Liver (tissue), 3 donors: ENCODE measurements around the gene LNX1.

Experiments
- EGR1 ChIP-seq, 2 donors: IDR thresholded peaks; 2 replicates each; pipeline ENCODE4 v1.6.1; 2016 to 2018; ENCODE audit warnings: antibody characterized with exemption in 2 of 2, low read depth in 2 of 2
- FOXA1 ChIP-seq: IDR thresholded peaks from 2 replicates; pipeline ENCODE4 v1.6.1; 2016; ENCODE audit warnings: antibody characterized with exemption
- GABPA ChIP-seq, 2 donors: IDR thresholded peaks in 1 of 2; conservative IDR thresholded peaks in 1 of 2; 2 replicates each; pipeline ENCODE4 v1.6.1; 2016; ENCODE audit warnings: antibody characterized with exemption in 2 of 2, mild to moderate bottlenecking in 1 of 2, moderate library complexity in 1 of 2
- HNF4A ChIP-seq, 2 donors: conservative IDR thresholded peaks; 2 replicates each; pipeline ENCODE4 v1.6.1; 2016; ENCODE audit warnings: antibody characterized with exemption in 2 of 2, mild to moderate bottlenecking in 2 of 2
- JUND ChIP-seq, 2 donors: IDR thresholded peaks; 2 replicates each; pipeline ENCODE4 v1.6.1; 2016; ENCODE audit warnings: antibody characterized with exemption in 2 of 2
- RAD21 ChIP-seq, 2 donors: IDR thresholded peaks; 2 replicates each; pipeline ENCODE4 v1.6.1; 2016; ENCODE audit warnings: antibody characterized with exemption in 2 of 2, mild to moderate bottlenecking in 2 of 2
- RXRA ChIP-seq, 2 donors: IDR thresholded peaks; 2 replicates each; pipeline ENCODE4 v1.6.1; 2017 to 2018; ENCODE audit warnings: antibody characterized with exemption in 2 of 2, mild to moderate bottlenecking in 1 of 2
- SP1 ChIP-seq: IDR thresholded peaks from 2 replicates; pipeline ENCODE4 v1.6.1; 2018; ENCODE audit warnings: antibody characterized with exemption, mild to moderate bottlenecking
- TAF1 ChIP-seq: conservative IDR thresholded peaks from 2 replicates; pipeline ENCODE4 v1.6.1; 2016; ENCODE audit warnings: antibody characterized with exemption, mild to moderate bottlenecking
- YY1 ChIP-seq: IDR thresholded peaks from 2 replicates; pipeline ENCODE4 v1.6.1; 2016; ENCODE audit warnings: antibody characterized with exemption, mild to moderate bottlenecking
- TF ChIP-seq, protein P1 (sequence below): IDR thresholded peaks from 2 replicates; pipeline ENCODE4 v1.6.1; 2016; ENCODE audit warnings: antibody characterized with exemption, mild to moderate bottlenecking
- TF ChIP-seq, protein P2 (sequence below): fragments of 150-350 bp; IDR thresholded peaks from 2 replicates; pipeline ENCODE4 v1.5.1; 2017; ENCODE audit warnings: improper control_type of control experiment, low read depth, low read length; ENCODE audit not compliant: missing input control
- TF ChIP-seq, protein P3 (sequence below): IDR thresholded peaks from 2 replicates; pipeline ENCODE4 v1.6.1; 2016; ENCODE audit warnings: antibody characterized with exemption
- donor health status: healthy.
- donor health status: healthy.

- TF ChIP-seq, protein P1, sequence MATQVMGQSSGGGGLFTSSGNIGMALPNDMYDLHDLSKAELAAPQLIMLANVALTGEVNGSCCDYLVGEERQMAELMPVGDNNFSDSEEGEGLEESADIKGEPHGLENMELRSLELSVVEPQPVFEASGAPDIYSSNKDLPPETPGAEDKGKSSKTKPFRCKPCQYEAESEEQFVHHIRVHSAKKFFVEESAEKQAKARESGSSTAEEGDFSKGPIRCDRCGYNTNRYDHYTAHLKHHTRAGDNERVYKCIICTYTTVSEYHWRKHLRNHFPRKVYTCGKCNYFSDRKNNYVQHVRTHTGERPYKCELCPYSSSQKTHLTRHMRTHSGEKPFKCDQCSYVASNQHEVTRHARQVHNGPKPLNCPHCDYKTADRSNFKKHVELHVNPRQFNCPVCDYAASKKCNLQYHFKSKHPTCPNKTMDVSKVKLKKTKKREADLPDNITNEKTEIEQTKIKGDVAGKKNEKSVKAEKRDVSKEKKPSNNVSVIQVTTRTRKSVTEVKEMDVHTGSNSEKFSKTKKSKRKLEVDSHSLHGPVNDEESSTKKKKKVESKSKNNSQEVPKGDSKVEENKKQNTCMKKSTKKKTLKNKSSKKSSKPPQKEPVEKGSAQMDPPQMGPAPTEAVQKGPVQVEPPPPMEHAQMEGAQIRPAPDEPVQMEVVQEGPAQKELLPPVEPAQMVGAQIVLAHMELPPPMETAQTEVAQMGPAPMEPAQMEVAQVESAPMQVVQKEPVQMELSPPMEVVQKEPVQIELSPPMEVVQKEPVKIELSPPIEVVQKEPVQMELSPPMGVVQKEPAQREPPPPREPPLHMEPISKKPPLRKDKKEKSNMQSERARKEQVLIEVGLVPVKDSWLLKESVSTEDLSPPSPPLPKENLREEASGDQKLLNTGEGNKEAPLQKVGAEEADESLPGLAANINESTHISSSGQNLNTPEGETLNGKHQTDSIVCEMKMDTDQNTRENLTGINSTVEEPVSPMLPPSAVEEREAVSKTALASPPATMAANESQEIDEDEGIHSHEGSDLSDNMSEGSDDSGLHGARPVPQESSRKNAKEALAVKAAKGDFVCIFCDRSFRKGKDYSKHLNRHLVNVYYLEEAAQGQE: no peak
- TF ChIP-seq, protein P2, sequence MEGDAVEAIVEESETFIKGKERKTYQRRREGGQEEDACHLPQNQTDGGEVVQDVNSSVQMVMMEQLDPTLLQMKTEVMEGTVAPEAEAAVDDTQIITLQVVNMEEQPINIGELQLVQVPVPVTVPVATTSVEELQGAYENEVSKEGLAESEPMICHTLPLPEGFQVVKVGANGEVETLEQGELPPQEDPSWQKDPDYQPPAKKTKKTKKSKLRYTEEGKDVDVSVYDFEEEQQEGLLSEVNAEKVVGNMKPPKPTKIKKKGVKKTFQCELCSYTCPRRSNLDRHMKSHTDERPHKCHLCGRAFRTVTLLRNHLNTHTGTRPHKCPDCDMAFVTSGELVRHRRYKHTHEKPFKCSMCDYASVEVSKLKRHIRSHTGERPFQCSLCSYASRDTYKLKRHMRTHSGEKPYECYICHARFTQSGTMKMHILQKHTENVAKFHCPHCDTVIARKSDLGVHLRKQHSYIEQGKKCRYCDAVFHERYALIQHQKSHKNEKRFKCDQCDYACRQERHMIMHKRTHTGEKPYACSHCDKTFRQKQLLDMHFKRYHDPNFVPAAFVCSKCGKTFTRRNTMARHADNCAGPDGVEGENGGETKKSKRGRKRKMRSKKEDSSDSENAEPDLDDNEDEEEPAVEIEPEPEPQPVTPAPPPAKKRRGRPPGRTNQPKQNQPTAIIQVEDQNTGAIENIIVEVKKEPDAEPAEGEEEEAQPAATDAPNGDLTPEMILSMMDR: no peak
- TF ChIP-seq RXRA (IDR thresholded peaks at IDR 0.05) (no peak), EGR1 (IDR thresholded peaks at IDR 0.05; ENCODE audit: low read depth in 2 of 2) (no peak), RAD21 (IDR thresholded peaks at IDR 0.05) (no peak), JUND (IDR thresholded peaks at IDR 0.05) (no peak), YY1 (no peak), TAF1 (no peak), FOXA1 (no peak), HNF4A (conservative IDR thresholded peaks at IDR 0.05) (no peak), GABPA (IDR thresholded peaks at IDR 0.05 in 1 of 2, conservative IDR thresholded peaks at IDR 0.05 in 1 of 2) (no peak), SP1 (no peak)
- TF ChIP-seq, protein P3, sequence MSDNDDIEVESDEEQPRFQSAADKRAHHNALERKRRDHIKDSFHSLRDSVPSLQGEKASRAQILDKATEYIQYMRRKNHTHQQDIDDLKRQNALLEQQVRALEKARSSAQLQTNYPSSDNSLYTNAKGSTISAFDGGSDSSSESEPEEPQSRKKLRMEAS: no peak
Observed at GRCh38 chr4:53559021-53559620, 32.2 kb downstream of the LNX1 start.
